WI38 (cell line): Measurements from ENCODE around the gene SCCPDH.

Experiments
- H3K4me3 ChIP-seq: 2 replicates; pipeline ENCODE4 v1.5.1; 2011; ENCODE audit warnings: low read depth, mild to moderate bottlenecking, control low read depth, low read length
- CTCF ChIP-seq: IDR thresholded peaks from 2 replicates; pipeline ENCODE4 v1.5.1; 2012; ENCODE audit warnings: low read depth, mild to moderate bottlenecking, control low read depth, low read length

The SCCPDH gene

GRCh38 chr1:246794048-246794827 lies 70.0 kb downstream of the SCCPDH start:
- no peak overlapping the region for H3K4me3 ChIP-seq
- TF ChIP-seq CTCF, result no peak

GRCh38 chr1:246794828-246795671 lies 70.8 kb downstream of the SCCPDH start:
- no peak for TF ChIP-seq CTCF
- no peak overlapping the region for H3K4me3 ChIP-seq

- TF ChIP-seq CTCF, result no peak
- no peak overlapping the region for H3K4me3 ChIP-seq
These were observed 71.9 kb downstream of the SCCPDH start for GRCh38 chr1:246795906-246796694.

GRCh38 chr1:246797157-246797556 lies 72.9 kb downstream of the SCCPDH start:
- no peak for TF ChIP-seq CTCF
- no peak overlapping the region for H3K4me3 ChIP-seq

GRCh38 chr1:246797597-246797996 lies 73.4 kb downstream of the SCCPDH start:
- no peak for TF ChIP-seq CTCF
- H3K4me3 ChIP-seq, result no peak overlapping the region

- no peak for TF ChIP-seq CTCF
- H3K4me3 ChIP-seq, result no peak overlapping the region
These were observed 73.9 kb downstream of the SCCPDH start for GRCh38 chr1:246798107-246798506.
